CD4-positive, CD25-positive, alpha-beta regulatory T cell (primary cell): ENCODE data around the gene FAM89B. TPM values are rescaled to one million over a fixed set of nuclear protein-coding genes. Genes with fewer than 3 reads are reported as not detected.

Experiments used
- ATAC-seq, 2 donors: fragments of 150-1000 bp; cut with Tn5 transposase; one replicate each; pipeline ENCODE4 v1.10.0; 2021; ENCODE audit warnings: low read depth in 2 of 2, moderate number of reproducible peaks in 2 of 2, moderate library complexity in 1 of 2
- DNase-seq, 3 donors: peaks; one replicate each; pipeline versions ENCODE4 v3.0.0 to v3.0.0-alpha.2; 2012 to 2022; ENCODE audit warnings: mixed read lengths in 1 of 3
- H3K27ac ChIP-seq: one replicate; pipeline ENCODE4 v1.7.0; 2013; ENCODE audit warnings: mild to moderate bottlenecking, low read length; ENCODE audit not compliant: insufficient read depth, poor library complexity, severe bottlenecking
- H3K27me3 ChIP-seq: one replicate; pipeline ENCODE4 v1.7.0; 2013; ENCODE audit warnings: low read length; ENCODE audit not compliant: control insufficient read depth, insufficient read depth
- H3K36me3 ChIP-seq: one replicate; pipeline ENCODE4 v1.7.0; 2013; ENCODE audit warnings: mild to moderate bottlenecking, low read length, moderate library complexity; ENCODE audit not compliant: control insufficient read depth, insufficient read depth
- H3K4me1 ChIP-seq: 2 replicates; pipeline ENCODE4 v1.7.0; 2013; ENCODE audit warnings: mild to moderate bottlenecking, low read length; ENCODE audit not compliant: insufficient read depth, control insufficient read depth, poor library complexity, severe bottlenecking
- H3K4me3 ChIP-seq: one replicate; pipeline ENCODE4 v1.7.0; 2013; ENCODE audit warnings: low read depth, mild to moderate bottlenecking, low read length, moderate library complexity
- H3K9me3 ChIP-seq, 2 experiments: 1 replicate in 1 of 2; 2 replicates in 1 of 2; pipeline ENCODE4 v1.7.0; 2013; ENCODE audit warnings: low read length in 2 of 2, mild to moderate bottlenecking in 1 of 2, moderate library complexity in 1 of 2; ENCODE audit not compliant: control insufficient read depth in 2 of 2
- H3K27ac Mint-ChIP-seq, 3 donors: one replicate each; pipeline ENCODE4 v1.8.0; 2020 to 2022; ENCODE audit warnings: mild to moderate bottlenecking in 3 of 3, mixed read lengths in 3 of 3, moderate library complexity in 2 of 3
- H3K27me3 Mint-ChIP-seq: one replicate; pipeline ENCODE4 v1.8.0; 2022; ENCODE audit warnings: mild to moderate bottlenecking, mixed read lengths
- H3K36me3 Mint-ChIP-seq: one replicate; pipeline ENCODE4 v1.8.0; 2020; ENCODE audit warnings: mixed read lengths
- H3K4me1 Mint-ChIP-seq, 4 donors: one replicate each; pipeline ENCODE4 v1.8.0; 2020 to 2022; ENCODE audit warnings: mixed read lengths in 4 of 4, mild to moderate bottlenecking in 1 of 4
- H3K4me3 Mint-ChIP-seq, 4 donors: one replicate each; pipeline ENCODE4 v1.8.0; 2020 to 2022; ENCODE audit warnings: mild to moderate bottlenecking in 4 of 4, mixed read lengths in 4 of 4, moderate library complexity in 3 of 4
- H3K9me3 Mint-ChIP-seq, 7 donors: one replicate each; pipeline ENCODE4 v1.8.0; 2020 to 2022; ENCODE audit warnings: mixed read lengths in 7 of 7, mild to moderate bottlenecking in 3 of 7, moderate library complexity in 2 of 7
- polyA plus RNA-seq, 4 donors: library from polyadenylated mRNA; unstranded; fragments of 300-500 nt; fragmentation: Illumina TruSeq; gene quantifications; one replicate each; pipeline ENCODE4 v1.2.3, GENCODE V29; 2021
- total RNA-seq: library from RNA; stranded (reverse); gene quantifications from one replicate; pipeline ENCODE4 v1.2.3, GENCODE V29; 2022

The FAM89B gene
- total and polyA plus RNA-seq, 5 donors from 2014 or later = 49.4 to 158 (median 100) TPM

DNA sequence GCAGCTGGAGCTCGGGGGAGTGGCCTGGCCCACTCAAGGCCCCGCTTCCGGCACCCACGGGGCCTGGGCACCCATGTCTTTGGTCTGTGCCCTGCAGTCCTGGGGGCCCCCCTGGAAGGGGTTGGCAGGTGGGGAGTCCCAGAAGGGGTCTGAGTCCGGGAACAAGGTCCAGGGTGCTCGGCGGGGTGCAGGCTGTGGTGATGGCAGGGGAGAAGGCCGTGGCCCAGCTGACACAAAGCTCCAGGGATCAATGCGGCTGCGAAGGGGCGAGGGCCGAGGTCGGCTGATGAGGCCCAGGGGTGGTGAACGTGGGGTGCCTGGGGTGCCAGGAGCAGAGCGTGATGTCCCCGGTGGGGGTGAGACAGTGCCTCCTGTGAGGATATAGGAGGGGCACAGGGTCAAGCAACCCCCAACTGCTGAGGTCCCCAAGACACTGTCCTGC is 25.9 kb downstream of the FAM89B start:
- Histone ChIP-seq H3K4me1 (peaks cover 10% of the 10 kb centered on the region), H3K4me3 (no peak overlapping the region), H3K27me3 (no peaks in the 10 kb centered on the region), H3K36me3 (peaks cover 9% of the 10 kb centered on the region), H3K27ac (no peak overlapping the region), H3K9me3 (no peaks in the 10 kb centered on the region)
- H3K4me1 Mint-ChIP-seq = peaks cover 0 to 23% (median 6%) of the 10 kb centered on the region in 4 donors
- H3K36me3 Mint-ChIP-seq = peaks cover 3% of the 10 kb centered on the region
- no peak for ATAC-seq
- H3K27me3 Mint-ChIP-seq = no peaks in the 10 kb centered on the region
- H3K27ac Mint-ChIP-seq = no peak overlapping the region
- DNase-seq = no peak
- H3K9me3 Mint-ChIP-seq = no peaks in the 10 kb centered on the region
- H3K4me3 Mint-ChIP-seq = no peak overlapping the region

DNA sequence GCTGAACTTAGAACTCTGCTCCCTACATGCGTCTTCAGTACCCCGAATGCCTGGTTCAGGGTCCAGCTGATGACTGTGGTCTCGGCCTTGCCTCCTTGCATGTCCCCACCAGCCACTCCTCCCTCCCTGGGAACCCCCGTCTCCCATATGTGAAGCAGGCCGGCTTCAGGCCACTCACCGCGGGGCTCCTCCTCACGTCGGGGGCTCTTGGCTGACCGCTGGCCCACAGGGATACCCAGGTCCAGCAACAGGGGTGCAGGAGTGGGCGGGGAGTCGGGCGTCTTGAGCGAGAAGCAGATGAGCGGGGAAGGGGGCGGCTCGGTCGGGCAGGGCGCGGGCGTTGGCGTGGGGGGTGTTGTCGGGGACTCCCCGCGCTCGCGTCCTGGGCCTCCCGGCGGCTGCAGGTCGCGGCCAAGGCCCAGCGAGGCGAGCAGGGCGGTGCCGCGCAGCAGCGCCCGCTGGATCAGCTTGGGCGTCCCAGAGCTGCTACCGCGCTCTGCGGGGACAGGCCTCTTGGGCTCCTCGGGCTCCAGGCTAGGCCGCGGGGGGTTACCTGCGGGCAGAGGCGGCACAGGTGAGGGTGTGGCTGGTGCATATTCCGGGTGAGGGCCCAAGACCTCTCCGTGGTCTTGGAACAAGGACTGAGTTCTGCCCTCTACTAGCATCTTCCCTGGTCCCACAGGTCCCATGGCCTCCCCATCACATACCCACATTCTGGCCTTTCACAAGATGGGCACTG is 27.0 kb downstream of the FAM89B start:
- Histone ChIP-seq H3K36me3 (peaks cover 20% of the 10 kb centered on the region), H3K27ac (no peak overlapping the region), H3K9me3 (no peaks in the 10 kb centered on the region), H3K27me3 (no peaks in the 10 kb centered on the region), H3K4me3 (no peak overlapping the region), H3K4me1 (peaks cover 10% of the 10 kb centered on the region)
- Mint-ChIP-seq H3K27ac (peak overlapping the region in 2 of 3 donors; percentile 46 to 85), H3K4me3 (no peak overlapping the region), H3K9me3 (no peaks in the 10 kb centered on the region), H3K36me3 (peaks cover 8% of the 10 kb centered on the region), H3K4me1 (peaks cover 0 to 17% (median 6%) of the 10 kb centered on the region in 4 donors), H3K27me3 (no peaks in the 10 kb centered on the region)
- ATAC-seq = no peak
- no peak for DNase-seq

DNA sequence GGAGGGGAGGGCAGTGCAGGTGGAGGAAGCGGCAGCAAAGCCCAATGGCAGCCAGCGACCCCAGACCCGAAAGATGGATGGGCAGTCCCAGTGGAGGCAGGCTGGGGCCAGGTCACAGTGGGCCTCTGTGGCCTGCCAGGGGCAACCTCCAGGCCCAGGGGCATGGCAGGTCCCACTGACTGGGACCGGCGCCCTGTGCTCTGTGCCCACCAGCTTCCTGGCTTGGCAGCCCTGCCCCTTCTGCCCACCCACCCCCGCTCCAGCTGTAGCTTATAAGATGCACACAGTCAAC is 27.6 kb downstream of the FAM89B start:
- H3K4me1 ChIP-seq = peaks cover 9% of the 10 kb centered on the region
- ATAC-seq (no peak), DNase-seq (no peak)
- Mint-ChIP-seq H3K9me3 (no peaks in the 10 kb centered on the region), H3K27me3 (no peaks in the 10 kb centered on the region), H3K4me1 (peaks cover 0 to 13% (median 4%) of the 10 kb centered on the region in 4 donors), H3K27ac (peak overlapping the region in 1 of 3 donors; percentile 67), H3K4me3 (no peak overlapping the region), H3K36me3 (peaks cover 8% of the 10 kb centered on the region)
- no peak overlapping the region for H3K27ac ChIP-seq
- H3K27me3 ChIP-seq = no peaks in the 10 kb centered on the region
- peaks cover 24% of the 10 kb centered on the region for H3K36me3 ChIP-seq
- H3K9me3 ChIP-seq = no peaks in the 10 kb centered on the region
- H3K4me3 ChIP-seq = no peak overlapping the region

DNA sequence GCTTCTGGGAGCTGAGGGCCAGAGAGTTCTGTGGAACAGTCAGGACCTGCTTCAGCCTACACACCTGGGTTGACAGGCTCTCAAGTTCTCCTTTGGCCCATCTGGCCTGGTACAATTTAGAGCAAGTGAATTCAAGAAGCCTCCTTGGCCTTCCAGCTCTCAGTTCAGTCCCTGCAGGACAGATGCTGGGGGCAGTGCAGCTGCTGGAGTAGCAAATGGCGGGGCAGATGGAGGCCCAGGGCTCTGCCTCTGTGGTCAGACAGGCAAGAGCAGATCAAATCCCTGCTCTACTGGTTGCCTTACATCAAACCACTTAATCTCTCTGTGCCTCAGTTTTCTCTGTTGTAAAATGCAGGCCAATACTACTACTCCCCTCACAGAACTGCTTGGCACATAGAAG is 31.9 kb downstream of the FAM89B start:
- ATAC-seq (no peak), DNase-seq (no peak)
- H3K27ac Mint-ChIP-seq = peak overlapping the region in 1 of 3 donors; percentile 67
- H3K4me3 Mint-ChIP-seq = no peak overlapping the region
- no peak overlapping the region for H3K4me3 ChIP-seq
- no peak overlapping the region for H3K27ac ChIP-seq
- H3K36me3 Mint-ChIP-seq = peaks cover 9% of the 10 kb centered on the region
- no peaks in the 10 kb centered on the region for H3K9me3 ChIP-seq
- H3K9me3 Mint-ChIP-seq = no peaks in the 10 kb centered on the region
- peaks cover 46% of the 10 kb centered on the region for H3K36me3 ChIP-seq
- no peaks in the 10 kb centered on the region for H3K27me3 Mint-ChIP-seq
- H3K27me3 ChIP-seq = no peaks in the 10 kb centered on the region
- no peaks in the 10 kb centered on the region for H3K4me1 ChIP-seq
- H3K4me1 Mint-ChIP-seq = peaks cover 0 to 8% (median 5%) of the 10 kb centered on the region in 4 donors

DNA sequence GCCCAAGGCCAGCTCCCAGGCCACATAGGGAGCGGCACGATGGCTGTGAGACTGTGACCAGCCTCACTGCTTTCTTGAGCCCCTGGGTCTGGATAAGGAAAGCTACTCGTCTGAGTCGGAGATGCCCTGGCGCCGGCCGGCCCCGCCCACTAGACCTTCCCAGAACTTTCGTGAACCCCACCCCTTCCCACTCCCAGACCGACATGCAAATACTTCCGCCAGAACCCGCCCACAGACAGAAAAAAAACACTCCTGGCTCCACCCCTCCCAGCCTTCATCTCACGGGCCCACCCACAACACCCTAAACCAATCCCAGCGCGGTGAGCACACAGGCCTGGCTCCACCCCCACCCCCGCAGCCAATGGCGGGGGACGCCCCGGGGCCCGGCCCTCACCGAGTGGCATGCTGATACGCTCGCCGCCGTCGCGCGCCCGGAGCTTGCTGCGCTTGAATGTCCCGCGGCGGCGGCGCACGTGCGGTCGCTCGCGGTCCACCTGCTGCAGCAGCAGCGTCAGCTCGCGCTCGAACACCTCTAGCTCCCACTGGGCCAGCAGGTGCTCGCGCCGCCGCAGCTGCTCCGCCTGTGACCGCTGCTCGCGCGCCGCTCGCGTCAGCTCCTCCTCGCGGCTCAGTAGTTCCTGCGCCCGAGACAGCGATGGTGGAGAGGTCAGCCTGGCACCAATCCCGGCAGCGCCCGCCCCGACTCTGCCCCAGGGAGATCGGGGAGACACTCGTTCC is 34.7 kb downstream of the FAM89B start:
- Mint-ChIP-seq H3K27ac (peak overlapping the region in 1 of 3 donors; percentile 42), H3K36me3 (peaks cover 9% of the 10 kb centered on the region), H3K4me3 (no peak overlapping the region), H3K27me3 (no peaks in the 10 kb centered on the region), H3K4me1 (peaks cover 0 to 36% (median 21%) of the 10 kb centered on the region in 4 donors), H3K9me3 (no peaks in the 10 kb centered on the region)
- no peak for ATAC-seq
- DNase-seq = no peak
- peaks cover 51% of the 10 kb centered on the region for H3K36me3 ChIP-seq
- no peak overlapping the region for H3K4me3 ChIP-seq
- H3K27ac ChIP-seq = no peak overlapping the region
- peaks cover 18% of the 10 kb centered on the region for H3K4me1 ChIP-seq
- no peaks in the 10 kb centered on the region for H3K27me3 ChIP-seq
- no peaks in the 10 kb centered on the region for H3K9me3 ChIP-seq

DNA sequence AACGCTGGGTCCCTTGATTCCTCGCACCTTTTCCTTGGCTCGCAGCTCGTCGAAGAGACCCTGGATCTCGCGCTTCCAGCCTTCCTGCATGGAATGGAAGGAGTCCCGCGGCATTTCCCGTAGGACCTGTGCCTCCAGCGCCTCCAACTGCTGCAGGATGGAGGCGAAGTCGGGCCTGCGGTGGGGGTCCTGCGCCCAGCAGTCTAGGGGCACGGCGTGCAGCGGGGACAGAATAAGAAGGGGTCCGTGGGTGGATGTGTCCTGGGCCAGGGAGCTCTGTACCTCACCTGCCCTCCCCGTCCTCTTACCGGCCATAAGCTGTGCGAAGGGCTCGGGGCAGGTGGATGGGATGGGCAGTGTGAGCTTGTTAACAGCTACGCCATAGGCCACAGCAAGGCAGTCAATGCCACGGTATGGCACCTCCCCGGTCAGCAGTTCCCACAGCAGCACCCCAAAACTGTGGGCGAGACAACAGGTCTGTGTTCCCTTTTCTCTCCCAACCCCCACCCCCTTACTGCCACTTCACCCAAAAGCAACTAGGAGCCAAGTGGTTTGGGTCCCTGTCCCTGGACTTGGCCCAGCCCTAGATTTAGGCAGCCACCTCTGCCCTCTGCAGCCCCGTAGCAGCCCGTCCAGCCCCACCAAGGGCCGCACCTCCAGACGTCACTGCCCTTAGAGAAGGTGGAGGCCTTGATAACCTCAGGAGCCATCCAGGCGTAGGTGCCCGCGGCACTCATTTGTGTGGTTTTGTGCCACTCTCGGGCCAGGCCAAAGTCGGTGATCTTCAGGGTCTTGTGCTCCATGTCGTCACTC is 35.5 kb downstream of the FAM89B start:
- Histone ChIP-seq H3K27ac (no peak overlapping the region), H3K27me3 (no peaks in the 10 kb centered on the region), H3K4me1 (peaks cover 25% of the 10 kb centered on the region), H3K4me3 (no peak overlapping the region), H3K36me3 (peaks cover 51% of the 10 kb centered on the region), H3K9me3 (no peaks in the 10 kb centered on the region)
- Mint-ChIP-seq H3K9me3 (no peaks in the 10 kb centered on the region), H3K27me3 (no peaks in the 10 kb centered on the region), H3K4me1 (peaks cover 0 to 42% (median 26%) of the 10 kb centered on the region in 4 donors), H3K36me3 (peaks cover 9% of the 10 kb centered on the region), H3K27ac (peak overlapping the region in 1 of 3 donors; percentile 11), H3K4me3 (peak overlapping the region in 3 of 4 donors; percentile 33 to 86 (median 38))
- DNase-seq = no peak
- ATAC-seq = no peak

DNA sequence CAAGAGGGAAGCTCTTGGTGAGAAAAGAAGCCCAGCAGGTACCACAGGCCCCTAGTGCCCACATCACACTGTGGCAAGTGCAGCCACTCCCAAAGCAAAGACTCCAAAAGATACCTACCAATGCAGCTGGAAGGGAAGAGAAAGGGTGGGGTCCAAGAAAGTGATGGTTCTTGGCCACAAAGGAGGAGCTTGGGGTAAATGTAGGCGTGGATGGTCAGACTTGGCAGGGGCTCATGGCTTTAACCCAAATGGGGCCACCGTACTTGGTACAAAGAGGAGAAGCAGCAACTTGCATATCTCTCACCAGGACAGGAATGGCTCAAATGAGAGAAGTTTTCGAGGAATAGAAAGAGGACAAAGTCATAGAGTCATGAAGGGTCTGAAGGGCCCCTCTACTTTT is 36.9 kb downstream of the FAM89B start:
- no peak overlapping the region for H3K27ac ChIP-seq
- H3K36me3 Mint-ChIP-seq = peaks cover 4% of the 10 kb centered on the region
- H3K4me3 ChIP-seq = no peak overlapping the region
- H3K36me3 ChIP-seq = peaks cover 40% of the 10 kb centered on the region
- no peak for DNase-seq
- no peaks in the 10 kb centered on the region for H3K9me3 ChIP-seq
- peaks cover 36% of the 10 kb centered on the region for H3K4me1 ChIP-seq
- peak overlapping the region in 3 of 4 donors; percentile 64 to 86 (median 75) for H3K4me3 Mint-ChIP-seq
- peak overlapping the region; percentile 58 to 85 (median 85) for H3K27ac Mint-ChIP-seq
- no peaks in the 10 kb centered on the region for H3K27me3 Mint-ChIP-seq
- H3K9me3 Mint-ChIP-seq = no peaks in the 10 kb centered on the region
- no peaks in the 10 kb centered on the region for H3K27me3 ChIP-seq
- ATAC-seq = no peak
- H3K4me1 Mint-ChIP-seq = peaks cover 0 to 50% (median 26%) of the 10 kb centered on the region in 4 donors
